ENCODE measurements around the gene PRPF40B.

The PRPF40B gene

GRCh38 chr12:49624921-49625577 lies 1.7 kb downstream of the PRPF40B start:
- TF ChIP-seq CTCF (IDR thresholded peaks at IDR 0.05; ENCODE audit: low read depth, low read length): no peak
- no peak for DNase-seq (ENCODE audit: extremely low read depth, low read depth)

- no peak for DNase-seq (ENCODE audit: extremely low read depth, low read depth)
- no peak for TF ChIP-seq CTCF (IDR thresholded peaks at IDR 0.05; ENCODE audit: low read depth, low read length)
Observed at GRCh38 chr12:49626169-49626835, 2.9 kb downstream of the PRPF40B start.

GRCh38 chr12:49626836-49627235 lies 3.5 kb downstream of the PRPF40B start:
- DNase-seq (ENCODE audit: extremely low read depth, low read depth): no peak
- TF ChIP-seq CTCF (IDR thresholded peaks at IDR 0.05; ENCODE audit: low read depth, low read length): no peak

GRCh38 chr12:49627752-49628360 lies 4.5 kb downstream of the PRPF40B start:
- TF ChIP-seq CTCF (IDR thresholded peaks at IDR 0.05; ENCODE audit: low read depth, low read length): no peak
- DNase-seq (ENCODE audit: extremely low read depth, low read depth): no peak

- DNase-seq (ENCODE audit: extremely low read depth, low read depth): no peak
- no peak for TF ChIP-seq CTCF (IDR thresholded peaks at IDR 0.05; ENCODE audit: low read depth, low read length)
Observed at GRCh38 chr12:49631336-49631907, 8.1 kb downstream of the PRPF40B start.

GRCh38 chr12:49632401-49632800 lies 9.0 kb downstream of the PRPF40B start:
- DNase-seq (ENCODE audit: extremely low read depth, low read depth): no peak
- TF ChIP-seq CTCF (IDR thresholded peaks at IDR 0.05; ENCODE audit: low read depth, low read length): no peak
